DND-41 (cell line): ENCODE measurements around the gene MITD1.

ENCODE experiments used
- ATAC-seq: fragments of 200-7000 bp; cut with Tn5 transposase; 3 replicates; pipeline ENCODE4 v1.9.1; 2021; ENCODE audit warnings: low read depth; ENCODE audit not compliant: insufficient read depth
- DNase-seq: peaks from one replicate; pipeline ENCODE4 v3.0.0-alpha.2; 2020
- H2AFZ ChIP-seq: 2 replicates; pipeline ENCODE4 v1.6.0; 2012; ENCODE audit warnings: low read depth, low read length
- H3K27ac ChIP-seq: 2 replicates; pipeline ENCODE4 v1.5.1; 2012; ENCODE audit warnings: low read length, inconsistent platforms
- H3K27me3 ChIP-seq: fragments of 200-600 bp; sonication (generic); 2 replicates; pipeline ENCODE4 v1.6.0; 2012; ENCODE audit warnings: low read length, mild to moderate bottlenecking, inconsistent platforms; ENCODE audit not compliant: insufficient read depth, poor library complexity
- H3K36me3 ChIP-seq: 2 replicates; pipeline ENCODE4 v1.5.1; 2012; ENCODE audit warnings: low read length, inconsistent platforms; ENCODE audit not compliant: insufficient read depth
- H3K4me1 ChIP-seq: 2 replicates; pipeline ENCODE4 v1.5.1; 2012; ENCODE audit warnings: mild to moderate bottlenecking, low read length; ENCODE audit not compliant: insufficient read depth
- H3K4me2 ChIP-seq: 2 replicates; pipeline ENCODE4 v1.6.0; 2012; ENCODE audit warnings: mild to moderate bottlenecking, moderate library complexity, low read length, inconsistent platforms; ENCODE audit not compliant: insufficient read depth
- H3K4me3 ChIP-seq, 2 experiments: fragments of 200-600 bp in 1 of 2; shearing (Covaris generic) in 1 of 2; 2 replicates each; pipeline ENCODE4 v1.5.1; 2012 to 2016; ENCODE audit warnings: inconsistent platforms in 2 of 2, low read length in 2 of 2, mild to moderate bottlenecking in 2 of 2, low read depth in 1 of 2, moderate library complexity in 1 of 2
- H3K79me2 ChIP-seq: 2 replicates; pipeline ENCODE4 v1.6.0; 2012; ENCODE audit warnings: low read length, inconsistent platforms; ENCODE audit not compliant: insufficient read depth
- H3K9ac ChIP-seq: 2 replicates; pipeline ENCODE4 v1.6.0; 2012; ENCODE audit warnings: low read depth, mild to moderate bottlenecking, inconsistent platforms, low read length, moderate library complexity
- H3K9me3 ChIP-seq: 2 replicates; pipeline ENCODE4 v1.5.1; 2012; ENCODE audit warnings: low read length, moderate library complexity, mild to moderate bottlenecking, inconsistent platforms; ENCODE audit not compliant: insufficient read depth, severe bottlenecking
- H4K20me1 ChIP-seq: 2 replicates; pipeline ENCODE4 v1.6.0; 2012; ENCODE audit warnings: low read length; ENCODE audit not compliant: insufficient read depth
- EZH2 ChIP-seq: IDR thresholded peaks from 3 replicates; pipeline ENCODE4 v1.6.1; 2012; ENCODE audit warnings: borderline replicate concordance, low read depth, mild to moderate bottlenecking, moderate library complexity, low read length, inconsistent platforms; ENCODE audit not compliant: severe bottlenecking
- TF ChIP-seq, protein P1 (sequence below): IDR thresholded peaks from 2 replicates; pipeline ENCODE4 v1.5.1; 2012; ENCODE audit warnings: borderline replicate concordance, low read length, moderate library complexity, mild to moderate bottlenecking; ENCODE audit not compliant: poor library complexity, severe bottlenecking; ENCODE audit errors: extremely low read depth

Gene MITD1

GRCh38 chr2:99171377-99172140 lies 9.3 kb downstream of the MITD1 start:
- Histone ChIP-seq H3K79me2 (peaks cover 12% of the 10 kb centered on the region), H3K4me2 (no peak overlapping the region), H3K27ac (no peak overlapping the region), H3K27me3 (no peaks in the 10 kb centered on the region), H3K9me3 (no peaks in the 10 kb centered on the region), H3K36me3 (peaks cover 62% of the 10 kb centered on the region), H3K4me3 (no peak overlapping the region), H3K4me1 (no peaks in the 10 kb centered on the region), H3K9ac (no peak overlapping the region), H4K20me1 (no peaks in the 10 kb centered on the region), H2AFZ (no peak overlapping the region)
- TF ChIP-seq EZH2, result no peak
- TF ChIP-seq, protein P1, sequence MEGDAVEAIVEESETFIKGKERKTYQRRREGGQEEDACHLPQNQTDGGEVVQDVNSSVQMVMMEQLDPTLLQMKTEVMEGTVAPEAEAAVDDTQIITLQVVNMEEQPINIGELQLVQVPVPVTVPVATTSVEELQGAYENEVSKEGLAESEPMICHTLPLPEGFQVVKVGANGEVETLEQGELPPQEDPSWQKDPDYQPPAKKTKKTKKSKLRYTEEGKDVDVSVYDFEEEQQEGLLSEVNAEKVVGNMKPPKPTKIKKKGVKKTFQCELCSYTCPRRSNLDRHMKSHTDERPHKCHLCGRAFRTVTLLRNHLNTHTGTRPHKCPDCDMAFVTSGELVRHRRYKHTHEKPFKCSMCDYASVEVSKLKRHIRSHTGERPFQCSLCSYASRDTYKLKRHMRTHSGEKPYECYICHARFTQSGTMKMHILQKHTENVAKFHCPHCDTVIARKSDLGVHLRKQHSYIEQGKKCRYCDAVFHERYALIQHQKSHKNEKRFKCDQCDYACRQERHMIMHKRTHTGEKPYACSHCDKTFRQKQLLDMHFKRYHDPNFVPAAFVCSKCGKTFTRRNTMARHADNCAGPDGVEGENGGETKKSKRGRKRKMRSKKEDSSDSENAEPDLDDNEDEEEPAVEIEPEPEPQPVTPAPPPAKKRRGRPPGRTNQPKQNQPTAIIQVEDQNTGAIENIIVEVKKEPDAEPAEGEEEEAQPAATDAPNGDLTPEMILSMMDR, result no peak
- DNase-seq (no peak), ATAC-seq (no peak)

DNA sequence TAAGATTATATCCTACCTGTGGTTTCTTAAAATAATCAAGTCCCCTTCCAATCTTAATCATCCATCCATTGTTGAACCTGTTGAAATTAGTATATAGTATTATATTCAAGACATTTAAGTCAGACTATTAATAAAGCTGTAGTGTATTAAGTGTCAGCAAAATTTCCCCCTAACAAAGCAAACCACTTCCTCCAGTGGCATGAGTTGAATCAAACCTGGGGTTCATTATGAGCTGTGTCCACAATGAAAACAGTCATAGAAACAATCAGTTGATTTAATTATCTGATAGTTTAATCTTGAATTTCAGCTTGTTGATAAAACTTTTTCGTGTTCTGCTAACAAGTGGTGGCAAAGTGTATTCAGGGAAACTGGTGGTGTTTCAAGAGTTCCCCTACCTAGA lies 11.3 kb downstream of the MITD1 start:
- Histone ChIP-seq H3K4me1 (no peaks in the 10 kb centered on the region), H3K9ac (no peak overlapping the region), H3K9me3 (no peaks in the 10 kb centered on the region), H4K20me1 (no peaks in the 10 kb centered on the region), H3K36me3 (peaks cover 77% of the 10 kb centered on the region), H3K4me3 (no peak overlapping the region), H3K79me2 (peaks cover 4% of the 10 kb centered on the region; the same call in 1 of the 2 replicates), H3K27ac (no peak overlapping the region), H3K27me3 (no peaks in the 10 kb centered on the region), H3K4me2 (no peak overlapping the region), H2AFZ (no peak overlapping the region)
- ATAC-seq (no peak), DNase-seq (no peak)
- TF ChIP-seq, protein P1, result no peak
- TF ChIP-seq EZH2, result no peak

DNA sequence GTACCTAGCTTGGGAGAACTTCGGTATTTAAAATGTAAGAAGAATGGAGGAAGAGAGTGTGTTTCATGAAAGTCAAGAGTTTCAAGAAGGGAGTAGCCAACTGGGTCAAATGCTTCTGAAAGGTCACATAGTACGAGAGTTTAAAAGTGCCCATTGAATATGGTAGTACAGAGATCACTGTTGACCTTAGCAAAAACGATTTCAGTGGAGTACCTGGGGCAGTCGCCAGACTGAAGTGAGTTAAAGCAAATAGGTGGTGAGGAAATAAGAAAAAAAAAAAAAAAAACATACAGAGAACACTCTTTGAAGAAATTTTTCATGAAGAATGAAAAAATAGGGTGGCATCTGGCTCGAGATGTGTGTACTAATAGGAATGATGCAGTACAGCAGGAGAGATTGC lies 14.6 kb downstream of the MITD1 start:
- no peak overlapping the region for H3K4me3 ChIP-seq
- H3K79me2 ChIP-seq, result no peaks in the 10 kb centered on the region
- H4K20me1 ChIP-seq, result no peaks in the 10 kb centered on the region
- H2AFZ ChIP-seq, result no peak overlapping the region
- no peaks in the 10 kb centered on the region for H3K9me3 ChIP-seq
- H3K4me1 ChIP-seq, result no peaks in the 10 kb centered on the region
- no peak overlapping the region for H3K27ac ChIP-seq
- DNase-seq (no peak), ATAC-seq (no peak)
- peaks cover 58% of the 10 kb centered on the region for H3K36me3 ChIP-seq
- no peak overlapping the region for H3K4me2 ChIP-seq
- H3K9ac ChIP-seq, result no peak overlapping the region
- TF ChIP-seq EZH2, result no peak
- TF ChIP-seq, protein P1, result no peak
- no peaks in the 10 kb centered on the region for H3K27me3 ChIP-seq
